ENCODE measurements around the gene DET1. TPM values are rescaled to one million over a fixed set of nuclear protein-coding genes. Genes with fewer than 3 reads are reported as not detected.
A peak's percentile ranks its signal among the peaks of the same experiment; 100 is the strongest.

Gene DET1
- total RNA-seq, 1 experiment from 2014 or later = 6.6 TPM

DNA sequence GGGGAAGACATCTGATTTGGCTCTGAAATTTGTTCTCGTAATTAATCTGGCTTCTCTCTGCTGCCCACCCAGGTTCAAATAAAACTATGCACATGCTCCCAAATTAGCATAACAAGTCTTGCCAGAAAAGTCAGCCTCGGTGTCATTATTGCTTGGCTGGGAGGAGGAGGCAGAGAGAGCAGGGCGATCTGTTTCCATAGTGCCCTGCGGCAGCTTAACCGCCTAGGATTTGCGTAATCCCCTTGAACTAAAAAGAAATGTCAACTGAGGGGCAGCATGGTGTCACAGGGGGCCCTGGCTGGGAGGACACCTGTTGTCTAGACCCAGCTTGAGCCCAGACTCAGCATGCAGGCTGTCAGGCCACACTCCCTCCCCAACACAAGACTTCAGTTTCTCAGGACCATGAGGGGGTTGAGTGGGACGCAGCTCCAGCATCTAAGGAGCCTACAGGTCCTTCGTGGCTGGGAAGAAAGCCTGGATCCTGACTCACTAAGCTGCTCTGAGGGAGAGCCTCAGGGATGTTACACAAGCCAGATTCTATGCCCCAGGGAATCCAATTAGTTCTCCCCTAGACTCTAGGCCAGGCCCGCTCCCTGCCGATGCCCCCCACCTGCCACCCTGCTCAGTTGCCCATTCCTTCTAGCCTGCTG is 61.7 kb downstream of the DET1 start:
- H2BK15ac ChIP-seq (ENCODE audit: low read depth, low read length) = no peak overlapping the region
- H3K18ac ChIP-seq (ENCODE audit: insufficient read length, low read depth, low read length) = no peak overlapping the region
- H3K4me1 ChIP-seq (ENCODE audit: insufficient read depth, low read length) = no peaks in the 10 kb centered on the region; the same call in 1 of the 2 replicates
- H2BK120ac ChIP-seq (ENCODE audit: low read depth, low read length, poor library complexity, severe bottlenecking) = no peak overlapping the region
- no peak overlapping the region for H3T11ph ChIP-seq (ENCODE audit: low read length)
- H3K9me3 ChIP-seq (ENCODE audit: control insufficient read depth, low read depth, low read length) = no peaks in the 10 kb centered on the region
- no peak overlapping the region for H3K56ac ChIP-seq (ENCODE audit: insufficient read length, low read depth, low read length)
- TF ChIP-seq, protein P1, sequence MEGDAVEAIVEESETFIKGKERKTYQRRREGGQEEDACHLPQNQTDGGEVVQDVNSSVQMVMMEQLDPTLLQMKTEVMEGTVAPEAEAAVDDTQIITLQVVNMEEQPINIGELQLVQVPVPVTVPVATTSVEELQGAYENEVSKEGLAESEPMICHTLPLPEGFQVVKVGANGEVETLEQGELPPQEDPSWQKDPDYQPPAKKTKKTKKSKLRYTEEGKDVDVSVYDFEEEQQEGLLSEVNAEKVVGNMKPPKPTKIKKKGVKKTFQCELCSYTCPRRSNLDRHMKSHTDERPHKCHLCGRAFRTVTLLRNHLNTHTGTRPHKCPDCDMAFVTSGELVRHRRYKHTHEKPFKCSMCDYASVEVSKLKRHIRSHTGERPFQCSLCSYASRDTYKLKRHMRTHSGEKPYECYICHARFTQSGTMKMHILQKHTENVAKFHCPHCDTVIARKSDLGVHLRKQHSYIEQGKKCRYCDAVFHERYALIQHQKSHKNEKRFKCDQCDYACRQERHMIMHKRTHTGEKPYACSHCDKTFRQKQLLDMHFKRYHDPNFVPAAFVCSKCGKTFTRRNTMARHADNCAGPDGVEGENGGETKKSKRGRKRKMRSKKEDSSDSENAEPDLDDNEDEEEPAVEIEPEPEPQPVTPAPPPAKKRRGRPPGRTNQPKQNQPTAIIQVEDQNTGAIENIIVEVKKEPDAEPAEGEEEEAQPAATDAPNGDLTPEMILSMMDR (conservative IDR thresholded peaks at IDR 0.05) = no peak
- no peak overlapping the region for H4K8ac ChIP-seq (replicated peaks; ENCODE audit: insufficient read length, low read depth, low read length)
- no peak overlapping the region for H2BK12ac ChIP-seq (ENCODE audit: insufficient read length, low read depth, low read length)
- no peak overlapping the region for H3K4ac ChIP-seq (ENCODE audit: low read depth, low read length)
- H3K79me1 ChIP-seq (ENCODE audit: insufficient read depth, low read depth, low read length, poor library complexity, severe bottlenecking) = no peaks in the 10 kb centered on the region
- Mint-ChIP-seq H3K36me3 (ENCODE audit: insufficient read depth in 1 of 3, low read depth in 3 of 3) (no peaks in the 10 kb centered on the region; a peak in 1 of 7 replicates), H3K27me3 (ENCODE audit: low read depth) (peaks cover 38% of the 10 kb centered on the region), H3K4me1 (peaks cover 60 to 68% of the 10 kb centered on the region in 2 experiments), H3K9me3 (no peaks in the 10 kb centered on the region), H3K27ac (peak overlapping the region in 1 of 3 experiments; percentile 32; a peak in 1 of 7 replicates), H3K4me3 (0 out of 5 replicates have a peak overlapping the region, but pooled peaks of 1 of the 2 experiments have one; percentile 14)
- H2BK5ac ChIP-seq (ENCODE audit: insufficient read length, low read length) = no peak overlapping the region
- DNase-seq = no peak
- no peak overlapping the region for H3K4me2 ChIP-seq (ENCODE audit: insufficient read depth, insufficient read length, low read length)
- H3K9ac ChIP-seq (ENCODE audit: extremely low read depth, insufficient read length, low read length) = no peak overlapping the region
- no peak overlapping the region for H3K14ac ChIP-seq (ENCODE audit: insufficient read depth, low read length)
- no CpG with 5 or more reads among the region's 10 CpGs for WGBS (ENCODE audit: extremely low coverage, insufficient read length, low lambda C conversion rate)
- no peaks in the 10 kb centered on the region for H3K27me3 ChIP-seq (ENCODE audit: insufficient read depth, low read length)
- no peak overlapping the region for H2AFZ ChIP-seq (ENCODE audit: low read length)
- H3K23ac ChIP-seq (ENCODE audit: insufficient read length, low read depth, low read length) = no peak overlapping the region
- no peak overlapping the region for H2AK5ac ChIP-seq (ENCODE audit: insufficient read length, low read length)
- no peaks in the 10 kb centered on the region for H3K79me2 ChIP-seq (ENCODE audit: insufficient read depth, low read length)
- H2BK20ac ChIP-seq (ENCODE audit: low read depth, low read length, poor library complexity, severe bottlenecking) = no peak overlapping the region
- H3K23me2 ChIP-seq (ENCODE audit: insufficient read length, low read depth, low read length, poor library complexity, severe bottlenecking) = no peaks in the 10 kb centered on the region
- H4K20me1 ChIP-seq (ENCODE audit: control insufficient read depth, insufficient read depth, insufficient read length) = no peaks in the 10 kb centered on the region
- no peak overlapping the region for H4K91ac ChIP-seq (ENCODE audit: insufficient read length, low read depth, low read length)
- H4K5ac ChIP-seq (ENCODE audit: insufficient read length, low read depth, low read length) = no peak overlapping the region
- no peak overlapping the region for H3K27ac ChIP-seq (ENCODE audit: insufficient read length, low read depth, low read length)

Data from H9 (cell line).